Measurements from ENCODE around the gene CCDC194.

GRCh38 chr19:17424743-17425365 is 30.9 kb upstream of the CCDC194 start:
- no peak for TF ChIP-seq POLR2A (IDR thresholded peaks at IDR 0.05)
- peak in 1 of 4 donors; percentile 15 for TF ChIP-seq CTCF (IDR thresholded peaks at IDR 0.05)

Data from right lobe of liver (tissue), 4 donors.